GM21367 (cell line): ENCODE results near the gene HTRA3.

Source experiments
- ATAC-seq: cut with Tn5 transposase; IDR thresholded peaks from one replicate; pipeline ENCODE4 v1.9.1; 2021; ENCODE audit not compliant: unreplicated experiment

HTRA3 gene

DNA sequence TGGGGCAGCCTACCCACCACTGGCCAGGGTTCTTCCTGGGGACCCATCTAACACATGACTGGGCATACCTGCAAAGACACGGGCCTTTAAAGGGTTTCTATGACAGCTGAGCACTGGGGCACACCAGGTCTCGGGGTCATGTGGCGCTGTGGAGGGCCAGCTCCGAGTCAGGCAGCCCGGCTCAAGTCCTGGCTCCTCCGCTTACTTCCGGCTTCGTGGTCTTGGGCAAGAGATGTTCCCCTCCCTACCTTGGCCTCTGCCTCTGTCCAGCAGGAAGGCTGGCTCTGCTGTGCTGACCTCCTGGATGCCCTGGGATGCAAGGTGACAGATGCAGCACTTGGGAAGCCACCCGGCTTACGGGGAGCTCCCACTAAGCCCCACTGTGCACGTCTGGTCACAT lies 37.6 kb downstream of the HTRA3 start:
- ATAC-seq, result no peak

DNA sequence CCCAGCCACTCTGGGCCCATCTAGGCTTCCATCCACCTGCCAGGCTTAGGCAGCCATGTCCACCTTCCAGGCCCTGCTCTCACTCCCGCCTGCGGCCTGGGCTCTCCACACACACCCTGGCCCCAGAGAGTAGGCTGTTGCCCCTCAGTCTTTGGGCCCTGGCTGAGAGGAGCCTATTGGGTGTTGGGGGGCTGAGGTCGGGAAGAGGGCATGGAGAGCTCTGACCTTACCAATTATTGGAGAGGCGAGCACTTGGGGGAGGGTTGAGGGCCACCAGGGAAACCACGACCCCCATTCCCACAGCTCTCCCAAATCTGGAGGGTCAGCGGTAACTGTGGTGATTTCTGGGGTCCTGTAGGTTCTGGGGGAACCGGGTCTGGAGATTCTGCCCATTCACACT lies 38.2 kb downstream of the HTRA3 start:
- no peak for ATAC-seq

DNA sequence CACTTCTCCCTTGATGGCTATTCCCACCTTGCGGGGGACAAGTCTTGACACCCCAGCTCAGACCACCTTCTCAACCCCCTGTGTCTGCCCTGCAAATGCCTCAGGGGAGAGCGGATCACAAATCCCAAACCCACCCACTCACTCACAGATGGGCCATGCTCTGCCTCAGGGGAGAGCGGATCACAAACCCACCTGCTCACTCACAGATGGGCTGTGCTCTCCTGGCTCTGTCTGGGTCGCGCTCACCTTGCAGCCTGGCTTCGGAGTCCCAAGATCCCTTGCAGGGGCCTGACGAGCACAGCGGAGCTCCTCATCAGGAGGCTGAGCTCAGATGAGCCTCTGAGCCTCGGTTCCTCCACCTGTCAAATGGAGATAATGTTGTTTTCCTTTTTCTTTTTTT lies 38.6 kb downstream of the HTRA3 start:
- no peak for ATAC-seq

DNA sequence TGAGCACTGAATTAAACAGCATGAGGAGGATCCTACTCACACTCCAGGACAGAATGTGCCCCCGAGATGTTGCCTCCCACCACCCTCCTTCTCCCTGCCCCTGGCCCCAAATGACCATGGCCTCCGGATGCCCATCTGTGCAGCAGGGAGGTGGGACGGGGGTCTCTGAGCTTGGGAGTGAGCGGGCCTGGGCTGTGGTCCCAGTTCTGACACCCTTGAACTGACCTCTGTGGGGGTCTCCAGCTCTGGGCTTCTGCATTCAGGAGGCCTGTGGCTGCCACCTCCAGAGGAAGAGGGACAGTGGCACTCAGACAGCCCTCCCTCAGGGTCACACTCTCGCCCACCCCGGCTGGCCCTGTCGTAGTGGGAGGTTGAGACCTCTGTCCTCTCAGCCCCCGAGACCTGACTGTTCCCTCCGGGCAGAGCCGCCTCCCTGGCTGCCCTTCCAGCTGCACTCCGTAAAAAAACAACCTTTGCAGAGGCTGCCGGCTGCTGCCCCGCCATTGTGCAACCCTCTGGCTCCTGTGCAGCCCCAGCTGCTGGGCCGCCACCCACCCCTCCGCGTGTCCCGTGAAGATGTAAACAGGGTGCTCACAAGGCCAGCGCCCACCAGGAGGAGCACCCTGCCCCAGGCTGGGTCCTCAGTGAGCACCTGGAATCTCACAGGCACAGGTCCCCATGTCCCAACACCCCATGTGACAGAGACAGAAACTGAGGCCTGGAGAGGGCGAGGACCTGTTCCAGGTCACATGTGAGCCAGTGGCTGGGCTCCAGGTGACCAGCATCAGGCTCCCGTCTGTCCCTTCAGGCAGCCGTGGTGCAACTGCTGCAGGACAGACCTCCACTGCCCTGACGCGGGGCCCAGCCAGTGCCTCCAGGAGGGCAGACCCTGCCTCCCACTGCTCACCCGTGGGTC lies 39.6 kb downstream of the HTRA3 start:
- ATAC-seq, result no peak

DNA sequence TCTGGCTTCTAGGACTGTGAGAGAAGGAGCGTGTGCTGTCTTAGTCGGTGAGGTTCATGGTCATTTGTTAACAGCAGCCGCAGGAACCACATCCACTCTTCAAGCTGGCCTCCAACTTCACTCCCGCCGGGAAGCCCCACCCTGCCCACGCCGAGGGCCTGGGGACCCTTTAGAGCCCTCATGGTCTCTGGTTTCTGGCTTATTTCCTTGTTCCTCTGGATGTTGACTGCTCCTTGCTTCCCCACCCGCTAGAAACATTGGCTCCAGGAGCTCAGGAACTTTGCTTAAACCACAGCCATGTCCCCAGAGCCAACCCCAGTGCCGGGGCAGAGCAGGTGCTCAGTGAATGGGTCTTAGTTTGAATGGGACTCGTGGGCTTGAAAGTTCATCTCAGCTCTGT lies 40.8 kb downstream of the HTRA3 start:
- ATAC-seq, result no peak

DNA sequence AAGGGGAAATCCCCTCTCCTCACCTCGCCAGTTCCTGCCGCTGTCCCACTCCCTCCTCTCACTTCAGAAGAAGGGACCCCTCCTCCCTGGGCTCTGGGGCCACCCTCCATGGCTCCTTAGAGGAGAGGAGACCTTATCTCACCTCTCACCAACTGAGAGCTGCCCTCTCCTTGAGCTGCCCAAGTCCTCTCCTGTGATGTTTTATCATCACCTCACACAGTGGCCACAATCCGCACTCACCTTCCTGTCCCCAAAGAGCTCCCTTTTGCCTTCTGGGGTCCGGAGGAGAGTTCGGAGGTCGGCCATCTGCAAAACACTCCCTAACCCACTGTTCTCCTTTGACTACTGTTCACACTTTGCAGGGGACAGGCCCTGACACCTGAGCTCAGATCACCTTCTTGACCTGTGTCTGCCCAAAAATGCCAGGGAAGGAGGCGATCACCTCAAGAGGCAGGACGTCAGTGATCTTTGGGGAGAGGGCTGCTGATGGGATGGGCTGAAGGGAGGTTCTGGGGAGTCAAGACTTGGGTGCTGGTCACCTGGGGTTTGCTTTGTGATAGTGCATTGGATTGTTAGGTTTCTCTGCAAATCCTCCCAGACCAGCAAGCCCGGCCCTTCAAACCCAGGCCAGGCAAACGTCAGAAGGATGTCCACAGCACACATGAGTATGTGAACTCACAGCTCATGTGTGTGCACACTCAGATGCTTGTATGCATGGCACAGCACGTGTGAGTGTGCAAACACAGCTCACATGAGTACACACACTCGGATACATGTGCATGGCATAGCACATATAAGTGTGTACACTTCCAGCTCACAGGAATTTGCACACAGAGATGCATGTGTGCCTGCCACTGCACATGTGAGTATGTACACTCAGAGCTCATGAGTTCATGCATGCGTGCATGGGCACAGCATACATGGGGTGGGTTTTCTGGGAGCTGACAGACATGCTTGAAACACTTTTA lies 41.8 kb downstream of the HTRA3 start:
- ATAC-seq, result no peak

DNA sequence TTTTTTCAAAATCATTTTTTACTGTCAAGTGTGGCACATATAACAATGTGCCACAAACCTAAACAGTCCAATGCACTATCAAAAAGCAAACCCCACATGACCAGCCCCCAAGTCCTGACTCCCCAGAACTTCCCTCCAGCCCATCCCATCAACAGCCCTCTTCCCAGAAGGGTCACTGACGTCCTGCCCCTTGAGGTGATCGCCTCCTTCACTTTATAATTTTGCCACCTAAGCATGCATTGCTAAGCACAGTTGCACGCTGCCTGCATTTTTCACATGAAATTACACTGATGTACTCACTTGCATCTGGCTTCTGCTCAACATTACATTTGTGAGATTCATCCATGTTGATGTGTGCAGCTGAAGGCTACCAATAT lies 42.5 kb downstream of the HTRA3 start:
- ATAC-seq, result no peak

DNA sequence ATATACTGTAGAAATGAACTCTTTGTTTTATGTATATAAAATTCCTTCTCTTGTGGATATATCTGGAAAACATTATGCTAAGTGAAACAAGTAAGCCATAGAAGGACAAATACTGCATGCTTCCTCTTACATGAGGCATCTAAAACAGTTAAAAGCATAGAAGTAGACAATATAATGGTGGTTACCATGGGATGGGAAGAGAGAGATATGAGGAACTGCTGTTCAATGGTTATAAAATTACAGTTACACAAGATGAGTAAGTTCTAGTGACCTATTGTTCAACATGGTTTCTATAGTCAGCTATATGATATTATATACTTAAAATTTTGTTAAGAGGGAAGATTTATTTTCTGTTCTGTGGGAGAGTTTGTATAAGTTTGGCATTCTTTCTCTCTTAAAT lies 43.4 kb downstream of the HTRA3 start:
- no peak for ATAC-seq

DNA sequence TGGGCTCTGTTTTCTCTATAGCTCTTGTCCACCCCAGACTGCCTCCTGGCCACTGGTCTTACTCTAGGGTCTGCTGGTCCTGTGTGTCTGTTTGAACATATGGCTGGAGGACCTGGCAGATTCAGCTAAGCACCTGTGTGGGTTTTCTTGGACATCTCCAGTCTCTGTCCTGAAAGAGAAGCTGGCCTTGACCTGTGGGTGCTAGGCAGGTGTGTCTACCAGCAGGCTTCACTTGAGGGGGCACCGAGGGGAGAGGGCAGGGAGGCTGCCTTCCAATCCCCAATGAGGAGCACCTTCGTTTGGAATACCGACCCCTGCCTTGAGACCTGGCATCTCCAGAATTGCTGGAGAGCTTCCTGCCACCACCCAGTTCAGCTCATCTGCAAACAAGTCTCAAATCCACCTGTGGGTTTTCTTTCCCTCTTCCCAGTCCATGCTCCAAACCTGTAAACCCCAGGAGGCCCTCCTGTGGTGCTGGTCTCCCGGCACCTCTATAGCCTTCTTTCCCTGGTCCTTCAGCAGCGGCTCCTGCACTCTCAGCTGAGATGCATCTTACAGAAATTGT lies 45.2 kb downstream of the HTRA3 start:
- ATAC-seq, result no peak

DNA sequence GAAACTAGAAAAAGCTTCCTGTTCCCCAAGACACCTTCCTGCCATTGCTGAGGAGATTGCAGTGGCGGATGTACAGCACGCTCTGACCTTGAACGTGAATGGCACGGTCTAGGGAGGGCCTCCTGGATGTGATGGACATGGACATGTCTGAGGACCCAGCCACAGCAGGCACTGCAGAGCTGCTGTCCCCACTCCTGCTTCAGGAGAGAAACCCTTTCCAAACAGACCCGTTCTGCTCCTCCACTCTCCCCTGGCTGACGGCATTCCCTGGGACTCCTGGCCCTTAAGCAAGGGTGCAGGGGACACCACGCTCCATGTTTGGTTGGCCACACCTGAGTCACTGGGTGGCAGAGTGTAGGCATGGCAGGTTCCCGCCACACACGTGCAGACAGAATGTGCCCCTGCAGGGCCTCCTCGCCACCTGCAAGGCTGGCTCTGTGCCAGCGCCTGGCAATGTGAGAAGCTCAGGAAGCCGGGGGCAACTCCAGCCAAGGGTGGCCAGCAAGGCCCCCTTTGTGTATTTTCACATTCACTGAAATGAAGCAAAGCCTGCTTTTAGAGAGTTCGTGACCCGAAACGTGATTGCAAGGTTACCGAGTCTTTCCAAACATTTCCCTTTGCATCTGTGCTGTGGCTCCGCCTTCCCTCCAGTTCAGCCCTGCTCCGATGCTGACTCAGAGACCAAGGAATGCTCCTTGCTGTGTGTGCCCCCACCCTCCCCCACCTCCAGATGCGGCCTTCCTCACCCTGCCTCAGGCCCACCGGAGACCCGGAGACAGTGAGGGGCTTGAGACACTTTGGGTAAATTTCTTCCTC lies 46.1 kb downstream of the HTRA3 start:
- no peak for ATAC-seq

DNA sequence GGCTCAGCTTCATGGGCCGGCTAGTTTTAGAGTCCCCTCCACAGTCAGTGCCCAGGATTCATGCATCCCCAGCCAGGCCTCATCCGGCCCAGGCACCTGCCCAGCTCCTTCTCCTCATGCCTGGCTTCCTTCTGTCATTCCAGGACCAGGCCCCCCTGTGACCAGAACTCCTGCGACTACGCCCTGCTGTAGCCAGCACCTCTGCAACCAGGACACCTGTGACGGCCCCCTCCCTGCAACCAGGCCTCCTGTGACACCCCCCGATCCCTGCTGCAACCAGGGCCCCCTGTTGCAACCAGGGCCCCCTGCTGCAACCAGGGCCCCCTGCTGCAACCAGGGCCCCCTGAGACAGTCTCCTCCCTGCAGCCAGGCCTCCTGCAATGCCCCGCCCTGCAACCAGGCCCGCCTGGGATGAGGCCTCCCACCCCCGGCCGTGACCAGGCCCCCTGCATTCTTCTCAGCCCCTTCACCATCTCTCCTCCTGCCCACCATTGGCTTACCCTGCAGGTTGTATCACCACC lies 46.8 kb downstream of the HTRA3 start:
- no peak for ATAC-seq

DNA sequence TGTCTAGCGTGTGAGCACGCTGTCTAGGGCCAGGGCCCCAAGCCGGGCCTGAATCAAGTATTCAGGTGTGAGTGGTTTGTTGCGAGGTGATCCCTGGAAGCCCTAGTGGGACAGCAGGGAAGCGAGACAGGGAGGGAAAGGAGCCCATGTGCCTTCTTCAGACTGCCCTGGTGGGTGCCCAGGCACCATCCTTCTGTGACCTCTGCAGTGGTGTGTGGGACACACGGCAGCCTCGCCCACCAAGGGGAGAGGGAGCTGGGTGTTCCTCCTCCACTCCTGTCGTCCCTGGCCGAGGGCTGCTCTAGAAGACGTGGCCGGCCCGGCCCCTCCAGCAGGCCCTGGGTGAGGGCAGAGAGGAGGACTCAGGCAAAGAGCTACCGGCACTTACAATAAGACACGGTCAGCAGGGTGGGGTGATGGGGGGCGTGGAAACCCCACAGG lies 47.4 kb downstream of the HTRA3 start:
- ATAC-seq, result no peak

DNA sequence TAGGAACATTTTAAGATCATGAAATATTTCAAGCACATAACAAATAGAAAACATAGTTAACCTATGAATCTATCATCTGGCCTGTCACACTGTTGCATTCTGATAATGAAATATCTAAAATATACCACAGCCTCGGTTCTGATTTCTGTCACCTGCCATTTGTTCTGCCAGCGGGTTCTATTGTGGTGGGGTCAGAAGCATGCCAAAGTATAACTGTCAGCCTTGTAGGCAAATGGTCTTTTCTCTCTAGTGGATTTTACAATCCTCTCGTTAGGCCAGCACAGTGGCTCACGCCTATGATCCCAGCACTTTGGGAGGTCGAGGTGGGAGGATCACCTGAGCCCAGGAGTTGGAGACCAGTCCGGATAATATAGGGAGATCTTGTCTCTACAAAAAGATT lies 47.9 kb downstream of the HTRA3 start:
- ATAC-seq, result no peak

DNA sequence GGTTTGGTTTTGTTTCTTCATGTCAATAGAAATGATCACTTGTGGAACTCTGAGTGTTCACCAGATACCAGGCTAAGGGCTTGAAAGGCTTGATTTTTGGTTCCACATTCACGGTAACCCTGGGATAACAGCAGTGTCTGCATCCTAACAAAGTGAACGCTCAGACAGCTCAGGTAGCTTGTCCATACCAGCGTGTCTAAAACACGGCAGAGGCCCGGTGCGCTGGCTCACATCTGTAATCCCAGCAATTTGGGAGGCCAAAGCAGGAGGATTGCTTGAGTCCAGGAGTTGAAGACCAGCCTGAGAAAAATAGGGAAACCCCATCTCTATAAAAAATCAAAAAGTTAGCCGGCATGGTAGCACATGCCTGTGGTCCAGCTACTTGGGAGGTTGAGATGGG lies 49.0 kb downstream of the HTRA3 start:
- ATAC-seq, result no peak

DNA sequence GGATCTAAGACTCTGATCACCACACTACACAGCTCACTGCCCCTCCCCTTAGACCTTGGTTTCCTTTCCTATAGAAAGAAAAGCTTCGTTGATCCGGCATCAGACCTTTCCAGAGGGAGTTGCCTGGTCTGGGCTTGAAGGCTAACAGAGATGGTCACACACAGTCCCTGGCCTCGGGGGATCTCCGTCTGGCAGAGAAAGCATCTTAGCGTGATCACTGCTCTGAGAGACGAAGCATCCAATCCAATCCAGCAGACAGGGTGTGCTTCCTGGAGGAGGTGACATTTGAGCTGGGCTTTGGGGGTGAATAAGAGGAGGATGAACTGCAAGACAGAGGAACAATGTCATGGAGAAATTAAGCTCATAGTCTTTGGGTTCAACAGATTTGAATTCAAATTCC lies 49.5 kb downstream of the HTRA3 start:
- no peak for ATAC-seq

DNA sequence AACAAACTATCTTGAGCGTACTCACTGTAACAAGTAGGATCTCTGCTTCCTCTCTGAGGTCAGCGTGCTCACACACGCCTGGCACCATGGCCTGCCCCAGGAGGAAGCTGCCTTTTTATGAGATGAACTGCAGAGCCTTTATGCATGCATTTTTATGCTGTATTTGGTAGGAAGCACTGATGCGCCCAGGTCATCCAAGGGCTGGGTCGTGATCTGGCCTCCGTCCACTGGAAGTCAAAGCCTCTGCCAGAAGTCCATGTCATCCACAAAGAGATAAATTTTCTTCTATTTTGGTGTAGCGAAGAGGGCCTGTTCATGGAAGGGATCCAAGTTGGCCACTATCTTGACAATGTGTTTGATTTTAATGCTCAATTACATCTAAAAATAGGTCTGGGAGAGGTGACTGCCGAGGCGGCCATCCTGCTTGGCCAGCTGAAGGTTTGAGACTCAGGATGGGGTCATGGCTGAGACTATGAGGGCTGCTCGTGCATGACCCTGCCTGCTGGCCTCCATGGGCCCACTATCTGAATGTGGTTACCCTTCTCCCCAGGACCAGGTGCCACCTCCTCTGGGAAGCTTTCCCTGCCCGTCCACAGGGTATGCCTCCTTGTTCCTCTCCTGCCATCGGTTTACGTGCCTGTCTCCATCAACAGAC lies 50.3 kb downstream of the HTRA3 start:
- ATAC-seq, result no peak

DNA sequence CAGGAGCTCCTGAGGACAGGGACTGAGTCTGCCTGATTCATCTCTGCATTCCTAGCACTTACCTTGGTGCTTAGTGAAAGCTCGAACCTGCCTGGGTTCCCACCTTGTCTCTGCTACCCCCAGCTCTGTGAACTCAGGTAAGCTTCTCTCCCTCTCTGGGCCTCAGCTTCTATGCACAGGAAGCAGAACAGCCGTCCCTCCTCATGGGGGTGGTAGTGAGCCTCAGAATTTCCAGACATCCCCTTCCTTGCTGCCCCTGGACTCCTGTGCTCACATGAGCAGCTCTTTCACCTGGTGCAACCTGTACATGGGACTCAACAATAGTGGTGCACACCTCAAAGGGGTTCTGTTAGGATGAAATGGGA lies 50.8 kb downstream of the HTRA3 start:
- no peak for ATAC-seq

DNA sequence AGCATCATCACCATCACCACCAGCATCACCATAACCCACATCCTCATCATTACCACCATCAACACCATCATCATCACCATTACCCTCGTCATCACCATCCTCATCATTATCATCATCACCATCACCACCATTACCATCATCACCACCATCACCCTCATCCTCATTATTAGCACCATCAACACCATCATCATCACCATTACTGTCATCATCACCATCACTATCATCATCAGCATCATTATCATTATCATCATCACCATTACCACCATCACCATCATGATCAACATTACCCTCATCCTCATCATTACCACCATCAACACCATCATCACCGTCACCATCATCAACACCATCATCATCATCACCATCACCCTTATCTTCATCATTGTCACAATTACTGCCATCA lies 51.7 kb downstream of the HTRA3 start:
- ATAC-seq, result no peak

DNA sequence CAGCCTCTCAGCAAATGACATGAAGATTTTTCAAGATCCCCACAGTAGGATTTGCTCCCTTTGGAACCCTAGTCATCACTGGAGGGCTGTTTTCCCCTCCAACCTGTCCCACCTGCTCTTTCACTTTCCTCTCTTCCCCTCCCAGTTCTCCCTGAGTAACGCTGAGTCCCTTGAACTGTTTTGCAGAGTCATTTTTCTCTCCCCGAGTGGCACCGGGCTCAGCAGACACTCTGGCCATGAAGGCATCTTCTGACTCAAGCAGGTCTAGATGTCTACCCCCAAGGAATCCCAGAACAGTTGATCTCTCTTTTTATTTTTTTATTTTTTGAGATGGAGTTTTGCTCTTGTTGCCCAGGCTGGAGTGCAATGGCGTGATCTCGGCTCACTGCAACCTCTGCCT lies 52.2 kb downstream of the HTRA3 start:
- no peak for ATAC-seq
